ENCODE data around the gene EXOC1L. TPM values are rescaled to one million over a fixed set of nuclear protein-coding genes. Genes with fewer than 3 reads are reported as not detected.

The EXOC1L gene
- total RNA-seq, 1 donor from 2014 or later, result not detected

- H3K27ac Mint-ChIP-seq (ENCODE audit: unreplicated experiment), result no peak overlapping the region
- H3K9me3 Mint-ChIP-seq (ENCODE audit: unreplicated experiment), result no peaks in the 10 kb centered on the region
- no peak overlapping the region for H3K4me3 Mint-ChIP-seq (ENCODE audit: unreplicated experiment)
- H3K4me1 Mint-ChIP-seq (ENCODE audit: unreplicated experiment), result no peaks in the 10 kb centered on the region
- no peaks in the 10 kb centered on the region for H3K36me3 Mint-ChIP-seq (ENCODE audit: unreplicated experiment)
- no peak for DNase-seq (ENCODE audit: extremely low spot score, unreplicated experiment)
- peaks cover 72% of the 10 kb centered on the region for H3K27me3 Mint-ChIP-seq (ENCODE audit: unreplicated experiment)
- no peak for TF ChIP-seq CTCF (IDR thresholded peaks at IDR 0.05)
These were observed 10.5 kb downstream of the EXOC1L start for GRCh38 chr4:55830048-55830447.

- TF ChIP-seq CTCF (IDR thresholded peaks at IDR 0.05), result no peak
- peaks cover 79% of the 10 kb centered on the region for H3K27me3 Mint-ChIP-seq (ENCODE audit: unreplicated experiment)
- H3K27ac Mint-ChIP-seq (ENCODE audit: unreplicated experiment), result no peak overlapping the region
- no peaks in the 10 kb centered on the region for H3K4me1 Mint-ChIP-seq (ENCODE audit: unreplicated experiment)
- no peak for DNase-seq (ENCODE audit: extremely low spot score, unreplicated experiment)
- H3K9me3 Mint-ChIP-seq (ENCODE audit: unreplicated experiment), result no peaks in the 10 kb centered on the region
- no peak overlapping the region for H3K4me3 Mint-ChIP-seq (ENCODE audit: unreplicated experiment)
- H3K36me3 Mint-ChIP-seq (ENCODE audit: unreplicated experiment), result no peaks in the 10 kb centered on the region
These were observed 11.1 kb downstream of the EXOC1L start for GRCh38 chr4:55830716-55831115.

- TF ChIP-seq CTCF (IDR thresholded peaks at IDR 0.05), result no peak
- no peaks in the 10 kb centered on the region for H3K36me3 Mint-ChIP-seq (ENCODE audit: unreplicated experiment)
- H3K4me1 Mint-ChIP-seq (ENCODE audit: unreplicated experiment), result no peaks in the 10 kb centered on the region
- no peak overlapping the region for H3K4me3 Mint-ChIP-seq (ENCODE audit: unreplicated experiment)
- H3K9me3 Mint-ChIP-seq (ENCODE audit: unreplicated experiment), result peaks cover 6% of the 10 kb centered on the region
- H3K27me3 Mint-ChIP-seq (ENCODE audit: unreplicated experiment), result peaks cover 63% of the 10 kb centered on the region
- H3K27ac Mint-ChIP-seq (ENCODE audit: unreplicated experiment), result no peak overlapping the region
- DNase-seq (ENCODE audit: extremely low spot score, unreplicated experiment), result no peak
These were observed 14.7 kb downstream of the EXOC1L start for GRCh38 chr4:55834086-55834795.

GRCh38 chr4:55837903-55838302 lies 18.3 kb downstream of the EXOC1L start:
- TF ChIP-seq CTCF (IDR thresholded peaks at IDR 0.05), result no peak
- peaks cover 6% of the 10 kb centered on the region for H3K9me3 Mint-ChIP-seq (ENCODE audit: unreplicated experiment)
- no peak overlapping the region for H3K4me3 Mint-ChIP-seq (ENCODE audit: unreplicated experiment)
- peaks cover 30% of the 10 kb centered on the region for H3K27me3 Mint-ChIP-seq (ENCODE audit: unreplicated experiment)
- no peaks in the 10 kb centered on the region for H3K36me3 Mint-ChIP-seq (ENCODE audit: unreplicated experiment)
- no peak for DNase-seq (ENCODE audit: extremely low spot score, unreplicated experiment)
- H3K4me1 Mint-ChIP-seq (ENCODE audit: unreplicated experiment), result peaks cover 10% of the 10 kb centered on the region
- no peak overlapping the region for H3K27ac Mint-ChIP-seq (ENCODE audit: unreplicated experiment)

- no peaks in the 10 kb centered on the region for H3K36me3 Mint-ChIP-seq (ENCODE audit: unreplicated experiment)
- peaks cover 6% of the 10 kb centered on the region for H3K9me3 Mint-ChIP-seq (ENCODE audit: unreplicated experiment)
- no peak for DNase-seq (ENCODE audit: extremely low spot score, unreplicated experiment)
- no peak overlapping the region for H3K4me3 Mint-ChIP-seq (ENCODE audit: unreplicated experiment)
- peaks cover 30% of the 10 kb centered on the region for H3K27me3 Mint-ChIP-seq (ENCODE audit: unreplicated experiment)
- TF ChIP-seq CTCF (IDR thresholded peaks at IDR 0.05), result no peak
- peaks cover 10% of the 10 kb centered on the region for H3K4me1 Mint-ChIP-seq (ENCODE audit: unreplicated experiment)
- H3K27ac Mint-ChIP-seq (ENCODE audit: unreplicated experiment), result no peak overlapping the region
These were observed 18.8 kb downstream of the EXOC1L start for GRCh38 chr4:55838356-55838755.

Measured in osteocyte (in vitro differentiated cells).